HS-27A (cell line): Measurements from ENCODE around the gene AATF.

ENCODE experiments used
- DNase-seq: peaks from one replicate; pipeline ENCODE4 v3.0.0-alpha.2; 2012; ENCODE audit warnings: low read depth, missing footprints

The AATF gene

GRCh38 chr17:36948717-36949460 lies at the start of gene AATF:
TSS of gene AATF (plus strand) at chr17:36948954. CDS start at chr17:36949126, 172 bp downstream.
- DNase-seq = peak; percentile 68

GRCh38 chr17:36899250-36900159 lies 49.2 kb upstream of the AATF start:
- no peak for DNase-seq

GRCh38 chr17:36900160-36900512 lies 48.6 kb upstream of the AATF start:
- DNase-seq = no peak

GRCh38 chr17:36901506-36901905 lies 47.2 kb upstream of the AATF start:
- no peak for DNase-seq

GRCh38 chr17:36907407-36907806 lies 41.3 kb upstream of the AATF start:
- no peak for DNase-seq

GRCh38 chr17:36910513-36910912 lies 38.2 kb upstream of the AATF start:
- no peak for DNase-seq

GRCh38 chr17:36911001-36911400 lies 37.8 kb upstream of the AATF start:
- DNase-seq = no peak

- DNase-seq = no peak
These were observed 35.6 kb upstream of the AATF start for GRCh38 chr17:36913132-36913531.

GRCh38 chr17:36918211-36918691 lies 30.5 kb upstream of the AATF start:
- no peak for DNase-seq

GRCh38 chr17:36919407-36919968 lies 29.3 kb upstream of the AATF start:
- DNase-seq = no peak

GRCh38 chr17:36920032-36921005 lies 28.4 kb upstream of the AATF start:
- DNase-seq = no peak

- DNase-seq = no peak
These were observed 27.5 kb upstream of the AATF start for GRCh38 chr17:36921095-36921851.

GRCh38 chr17:36922175-36922574 lies 26.6 kb upstream of the AATF start:
- DNase-seq = no peak

- DNase-seq = no peak
These were observed 24.9 kb upstream of the AATF start for GRCh38 chr17:36923814-36924221.

- no peak for DNase-seq
These were observed 22.5 kb upstream of the AATF start for GRCh38 chr17:36926226-36926625.

GRCh38 chr17:36926701-36927100 lies 22.1 kb upstream of the AATF start:
- no peak for DNase-seq

- DNase-seq = no peak
These were observed 20.0 kb upstream of the AATF start for GRCh38 chr17:36928471-36929345.

- DNase-seq = no peak
These were observed 18.7 kb upstream of the AATF start for GRCh38 chr17:36929851-36930582.

- no peak for DNase-seq
These were observed 18.2 kb upstream of the AATF start for GRCh38 chr17:36930583-36930900.
